Measurements from ENCODE around the gene TFPI.

DNA sequence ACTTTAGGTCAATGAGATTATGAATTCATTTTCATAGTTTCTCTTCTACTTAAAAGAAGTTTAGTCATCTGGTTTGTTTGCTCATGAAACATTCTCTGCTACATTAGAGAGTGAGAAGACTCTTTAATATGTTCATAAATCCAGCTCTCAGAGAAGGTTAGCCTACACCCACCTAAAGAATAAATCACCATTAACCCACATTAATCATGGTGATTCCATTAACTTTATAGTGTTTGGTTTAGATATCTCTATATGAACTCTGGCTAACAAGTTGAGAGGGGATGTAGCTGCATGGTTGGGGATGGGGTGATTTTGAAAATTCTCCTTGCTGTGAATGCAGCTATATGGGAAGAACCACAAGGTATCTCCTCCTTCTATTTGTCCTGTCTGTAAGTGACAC, 10.7 kb downstream of the TFPI start:
- TF ChIP-seq, protein P1, sequence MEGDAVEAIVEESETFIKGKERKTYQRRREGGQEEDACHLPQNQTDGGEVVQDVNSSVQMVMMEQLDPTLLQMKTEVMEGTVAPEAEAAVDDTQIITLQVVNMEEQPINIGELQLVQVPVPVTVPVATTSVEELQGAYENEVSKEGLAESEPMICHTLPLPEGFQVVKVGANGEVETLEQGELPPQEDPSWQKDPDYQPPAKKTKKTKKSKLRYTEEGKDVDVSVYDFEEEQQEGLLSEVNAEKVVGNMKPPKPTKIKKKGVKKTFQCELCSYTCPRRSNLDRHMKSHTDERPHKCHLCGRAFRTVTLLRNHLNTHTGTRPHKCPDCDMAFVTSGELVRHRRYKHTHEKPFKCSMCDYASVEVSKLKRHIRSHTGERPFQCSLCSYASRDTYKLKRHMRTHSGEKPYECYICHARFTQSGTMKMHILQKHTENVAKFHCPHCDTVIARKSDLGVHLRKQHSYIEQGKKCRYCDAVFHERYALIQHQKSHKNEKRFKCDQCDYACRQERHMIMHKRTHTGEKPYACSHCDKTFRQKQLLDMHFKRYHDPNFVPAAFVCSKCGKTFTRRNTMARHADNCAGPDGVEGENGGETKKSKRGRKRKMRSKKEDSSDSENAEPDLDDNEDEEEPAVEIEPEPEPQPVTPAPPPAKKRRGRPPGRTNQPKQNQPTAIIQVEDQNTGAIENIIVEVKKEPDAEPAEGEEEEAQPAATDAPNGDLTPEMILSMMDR (IDR thresholded peaks at IDR 0.05; ENCODE audit: extremely low read depth in 1 of 2, insufficient read depth in 1 of 2, low read depth in 1 of 2, low read length in 2 of 2) = no peak
- no peak for TF ChIP-seq MYC (IDR thresholded peaks at IDR 0.05; ENCODE audit: low read depth, low read length)
- TF ChIP-seq EZH2 (IDR thresholded peaks at IDR 0.05; ENCODE audit: borderline replicate concordance, low read depth, low read length, severe bottlenecking) = no peak
